Caki2 (cell line): ENCODE measurements around the gene IL15RA. TPM values are rescaled to one million over a fixed set of nuclear protein-coding genes. Genes with fewer than 3 reads are reported as not detected.
"Not testable (repeated sequence)": the region's sequence is repeated elsewhere in the genome, so short reads cannot be mapped to it uniquely, and the experiment has no call there.

Experiments used
- DNase-seq: peaks from one replicate; pipeline ENCODE4 v3.0.0-alpha.2; 2015; ENCODE audit warnings: low read depth
- in situ Hi-C: cut with HindIII; loops from 2 replicates; pipeline ENCODE4 v1.10.0; 2016; ENCODE audit warnings: low sequenced_read_pairs, low pct_unique_long_range_greater_than_20kb, mixed read lengths
- total RNA-seq: library from RNA; depleted of rRNA; stranded (reverse); fragments of >200 nt; shearing (Covaris generic); gene quantifications from 2 replicates; pipeline ENCODE4 v1.2.3, GENCODE V29; 2014; ENCODE audit warnings: low replicate concordance

IL15RA gene
- total RNA-seq, 1 experiment from 2014 or later, result 20.9 TPM

DNA sequence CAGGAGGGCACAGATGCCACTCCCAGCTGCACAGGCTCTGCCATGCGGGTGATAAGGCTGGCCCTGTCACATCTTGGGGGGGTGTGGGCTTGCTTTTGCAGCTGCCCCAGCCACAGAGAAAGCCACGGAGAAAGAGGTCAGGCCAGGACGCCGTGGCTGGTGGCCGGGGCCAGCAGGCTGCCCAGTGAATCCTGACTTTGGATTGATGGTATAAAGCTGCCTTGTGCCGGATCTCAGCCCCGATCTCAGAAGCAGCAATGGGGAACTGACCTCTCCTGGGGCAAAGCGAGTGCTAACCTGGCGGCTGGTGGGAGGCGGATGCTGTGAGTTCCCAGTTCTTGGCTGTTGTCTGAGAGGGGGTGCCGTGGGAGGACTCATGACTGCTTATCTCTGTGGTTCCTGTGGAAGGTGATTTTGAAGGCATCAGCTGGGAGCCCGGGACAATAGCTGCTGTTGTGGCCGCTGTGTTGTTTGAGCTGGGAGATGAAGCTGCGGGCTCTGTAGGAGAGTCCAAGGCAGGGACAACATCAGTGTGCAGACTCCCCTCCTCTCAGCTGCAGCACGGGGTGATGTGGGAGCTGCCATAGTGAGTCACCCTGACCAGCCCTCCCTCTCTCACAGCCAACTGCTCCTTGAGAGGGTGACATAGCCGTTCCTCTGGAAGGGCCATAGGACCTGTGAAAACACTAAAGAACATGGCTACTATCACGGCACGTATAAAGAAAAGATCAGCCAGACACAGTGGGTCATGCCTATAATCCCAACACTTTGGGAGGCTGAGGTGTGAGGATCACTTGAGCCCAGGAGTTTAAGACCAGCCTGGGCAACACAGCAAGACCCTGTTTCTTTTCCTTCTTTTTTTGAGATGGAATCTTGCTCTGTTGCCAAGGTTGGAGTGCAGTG is 17.0 kb downstream of the IL15RA start:
- DNase-seq, result no peak

DNA sequence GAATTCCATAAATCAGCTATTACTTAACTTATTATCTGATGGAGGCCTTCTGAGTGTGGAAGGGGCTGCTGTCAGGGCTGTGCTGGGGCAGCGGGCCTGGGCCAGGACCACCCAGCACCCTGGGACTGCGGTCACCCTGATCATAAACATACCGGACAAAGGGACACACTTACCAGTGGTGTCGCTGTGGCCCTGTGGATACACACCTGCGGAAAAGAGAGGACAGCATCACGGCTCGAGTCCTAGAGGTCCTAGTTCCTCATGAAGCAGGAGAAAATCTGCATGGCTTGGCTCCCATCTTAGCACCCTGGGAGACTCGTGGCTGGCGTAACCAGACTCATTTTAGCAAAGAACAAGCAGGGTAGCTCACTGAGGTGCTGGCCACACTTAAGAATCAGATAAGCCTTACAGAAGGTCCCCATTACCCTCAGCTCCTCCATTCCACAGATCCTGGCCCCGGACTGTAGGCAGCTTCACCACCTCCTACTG is 17.7 kb downstream of the IL15RA start:
- in situ Hi-C loops, result no loop called here

More for the DNA sequence above, 17.0 kb downstream of the IL15RA start:
- in situ Hi-C loops, result no loop called here

DNA sequence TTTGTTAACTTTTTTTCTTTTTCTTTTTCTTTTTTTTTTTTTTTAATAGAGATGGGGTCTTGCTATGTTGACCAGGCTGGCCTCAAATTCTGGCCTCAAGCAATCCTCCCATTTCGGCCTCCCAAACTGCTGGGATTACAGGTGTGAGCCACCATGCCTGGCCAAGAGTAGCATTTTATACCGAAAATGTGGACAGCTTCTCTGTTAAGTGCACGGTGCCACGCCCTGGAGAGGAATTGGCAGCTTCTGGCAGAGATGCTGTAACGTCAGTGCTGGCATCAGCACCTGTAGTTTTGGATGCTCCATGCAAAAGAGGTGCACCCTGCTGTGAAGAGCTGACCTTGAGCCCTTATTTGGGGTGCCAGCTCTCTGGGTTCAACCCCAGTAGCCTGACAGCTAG is 18.2 kb downstream of the IL15RA start:
- DNase-seq, result no peak
- in situ Hi-C loops, result no loop called here

More for the DNA sequence above, 17.7 kb downstream of the IL15RA start:
- DNase-seq, result no peak

DNA sequence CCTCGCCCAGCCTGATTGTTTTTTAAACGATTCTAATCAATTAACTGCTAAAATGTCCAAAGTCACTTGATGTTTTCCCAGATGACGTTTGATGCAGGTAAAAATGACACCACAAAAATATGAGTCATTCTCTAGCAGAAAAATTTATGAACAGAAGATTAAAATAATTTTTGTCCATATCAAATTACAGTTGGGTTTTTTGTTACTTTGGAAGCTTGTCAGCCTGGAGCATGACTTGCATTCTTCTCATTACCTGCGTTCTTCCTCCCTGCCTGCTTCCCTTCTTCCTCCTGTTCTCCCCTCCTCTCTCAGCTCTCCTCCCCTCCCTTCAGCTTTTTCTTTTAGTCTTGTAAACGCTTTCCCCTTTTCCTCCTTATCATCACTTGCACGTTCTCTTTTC is 18.7 kb downstream of the IL15RA start:
- DNase-seq, result no peak
- in situ Hi-C loops, result no loop called here

DNA sequence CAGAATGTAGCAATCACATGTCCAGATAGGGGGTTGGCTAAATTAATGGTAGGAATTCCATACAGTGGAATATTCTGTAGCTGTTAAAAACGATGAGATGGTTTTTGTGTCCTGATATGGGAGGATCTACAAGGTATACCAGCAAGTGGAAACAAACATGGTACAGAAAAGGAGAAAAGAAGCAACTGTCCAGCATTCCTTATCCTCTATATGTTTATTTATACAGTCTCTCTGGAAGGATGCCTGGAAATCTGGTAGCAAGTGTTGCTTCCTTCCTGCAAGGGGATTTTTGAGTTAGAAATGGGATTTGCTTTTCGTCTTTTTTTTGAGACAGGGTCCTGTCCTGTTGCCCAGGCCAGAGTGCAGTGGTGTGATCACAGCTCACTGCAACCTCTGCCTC is 19.3 kb downstream of the IL15RA start:
- no peak for DNase-seq
- in situ Hi-C loops, result no loop called here

DNA sequence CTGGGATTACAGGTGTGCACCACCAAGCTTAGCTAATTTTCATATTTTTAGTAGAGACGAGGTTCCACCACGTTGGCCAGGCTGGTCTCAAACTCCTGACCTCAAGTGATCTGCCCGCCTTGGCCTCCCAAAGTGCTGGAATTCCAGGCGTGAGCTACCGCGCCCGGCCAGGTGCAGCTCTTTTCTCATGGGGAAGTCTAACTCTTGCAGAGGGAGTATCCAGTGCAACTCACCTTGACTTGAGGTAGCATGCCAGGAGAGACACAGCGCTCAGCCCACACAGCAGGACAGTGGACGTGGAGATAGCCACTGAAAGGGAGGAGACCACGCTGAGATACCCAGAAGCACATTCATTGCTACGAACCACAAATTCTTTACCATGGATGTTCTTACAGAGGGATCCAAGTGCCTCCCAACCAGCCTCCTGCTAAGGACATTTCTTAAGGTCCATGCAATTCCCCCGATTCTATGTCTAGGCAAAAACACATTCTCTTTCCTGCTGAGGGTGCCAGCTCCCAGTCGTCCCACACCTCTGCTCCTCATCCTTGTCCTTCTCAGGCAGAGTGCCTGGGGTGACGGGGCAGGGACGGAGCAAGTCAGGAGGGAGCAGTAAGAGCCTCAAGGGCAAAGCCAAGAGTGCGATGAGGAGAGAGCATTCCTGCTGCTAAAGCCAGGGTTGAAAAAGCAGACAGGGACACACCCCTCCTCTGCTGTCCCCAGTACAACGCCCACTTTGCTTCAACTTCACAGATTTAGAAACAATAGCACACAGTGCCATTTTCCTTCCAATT is 21.0 kb downstream of the IL15RA start:
- no peak for DNase-seq
- in situ Hi-C loops, result no loop called here

DNA sequence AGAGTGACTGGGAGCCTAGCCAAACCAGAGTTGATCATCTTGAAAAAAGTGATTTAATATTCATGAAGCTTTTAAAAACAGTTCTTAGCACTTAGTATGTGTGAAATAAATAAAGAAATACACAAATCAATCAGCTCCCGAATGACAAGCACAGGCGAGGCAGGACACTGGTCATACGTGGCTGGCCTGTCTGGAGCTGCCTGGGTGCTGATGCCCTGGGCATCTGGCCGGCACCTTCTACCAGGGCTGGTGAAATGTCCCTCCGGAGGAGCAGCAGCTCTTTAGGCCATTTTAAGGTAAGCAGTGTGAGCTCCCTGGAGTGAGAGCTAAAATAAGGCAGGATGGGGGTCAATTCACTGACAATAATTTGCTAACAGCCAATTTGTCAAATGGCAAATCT is 23.7 kb downstream of the IL15RA start:
- DNase-seq, result no peak
- in situ Hi-C loops, result no loop called here

DNA sequence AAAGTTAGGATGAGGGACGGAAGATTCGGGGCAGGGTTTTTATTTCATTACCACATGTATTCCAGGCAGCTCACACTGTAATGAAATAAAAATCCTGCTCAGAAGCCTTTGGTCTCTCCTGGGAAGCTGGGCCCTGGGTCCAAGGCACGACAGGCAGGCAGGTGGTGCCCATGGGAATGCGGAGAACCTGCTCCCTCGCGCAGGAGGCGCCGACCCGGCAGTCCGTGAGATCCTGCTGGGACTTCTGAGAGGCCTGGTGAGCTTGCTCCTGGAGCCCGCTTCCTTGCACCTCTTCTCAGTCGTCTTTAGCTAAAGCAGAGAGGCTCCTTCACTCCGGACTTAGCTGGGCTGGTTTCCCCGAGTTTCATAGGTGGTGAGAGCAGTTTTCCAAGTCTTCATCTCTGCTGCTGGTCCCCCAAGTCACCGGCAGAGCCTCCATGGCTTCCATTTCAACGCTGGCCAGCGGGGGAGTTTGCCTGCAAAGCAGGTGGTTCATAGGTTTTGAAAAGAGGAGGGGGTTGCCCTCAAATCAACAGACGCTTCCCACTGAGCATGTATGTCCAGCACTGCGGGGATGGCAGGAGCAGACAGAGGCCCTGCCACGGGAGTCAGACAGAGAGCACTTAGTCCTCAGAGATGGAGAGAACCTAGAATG is 24.5 kb downstream of the IL15RA start:
- DNase-seq, result no peak
- in situ Hi-C loops, result no loop called here

DNA sequence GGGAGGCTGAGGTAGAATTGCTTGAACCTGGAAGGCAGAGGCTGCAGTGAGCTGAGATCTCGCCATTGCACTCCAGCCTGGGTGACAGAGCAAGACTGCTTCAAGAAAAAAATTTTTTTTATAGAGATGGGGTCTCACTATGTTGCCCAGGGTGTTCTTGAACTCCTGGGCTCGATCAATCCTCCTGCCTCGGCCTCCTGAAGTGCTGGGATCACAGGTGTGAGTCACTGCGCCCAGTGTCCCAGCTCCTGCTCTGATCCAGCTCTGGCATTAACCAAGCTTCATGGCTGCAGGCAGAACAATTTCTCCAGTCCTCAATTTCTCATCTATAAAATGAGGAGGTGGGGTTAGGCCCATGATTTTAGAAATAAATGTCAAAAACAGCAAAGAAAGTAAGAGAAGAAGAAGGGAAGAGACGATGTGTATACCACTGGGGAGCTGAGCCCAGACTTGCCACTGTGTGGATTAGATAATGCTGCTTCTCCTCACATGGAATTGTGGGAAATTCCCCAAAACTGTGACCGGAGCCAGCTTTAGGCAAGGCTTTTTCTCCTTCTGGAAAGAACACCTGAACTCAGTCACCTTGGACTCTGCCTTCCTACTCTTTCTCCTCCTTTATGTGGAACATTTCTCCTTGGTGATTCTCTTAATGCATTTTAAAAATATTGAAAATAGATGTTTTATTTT is 25.5 kb downstream of the IL15RA start:
- in situ Hi-C loops, result no loop called here
- DNase-seq, result no peak

DNA sequence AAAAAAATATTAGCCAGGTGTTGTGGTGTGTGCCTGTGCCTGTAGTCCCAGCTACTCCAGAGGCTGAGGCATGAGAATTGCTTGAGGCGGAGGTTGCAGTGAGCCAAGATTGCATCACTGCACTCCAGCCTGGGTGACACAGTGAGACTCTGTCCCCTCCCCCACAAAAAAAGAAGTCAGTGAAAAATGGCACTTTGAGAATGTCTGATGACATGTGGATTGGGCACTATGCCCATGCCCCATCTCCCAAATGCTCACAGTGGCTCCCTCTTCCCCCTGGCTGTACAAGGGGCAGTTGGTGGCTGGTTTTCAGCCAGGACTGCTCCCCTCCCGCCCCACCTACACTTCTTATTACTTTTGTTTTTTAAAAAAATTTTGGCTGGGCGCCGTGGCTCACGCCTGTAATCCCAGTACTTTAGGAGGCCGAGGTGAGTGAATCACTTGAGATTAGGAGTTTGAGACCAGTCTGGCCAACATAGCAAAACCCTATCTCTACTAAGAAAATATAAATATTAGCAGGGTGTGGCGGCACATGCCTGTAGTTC is 26.1 kb downstream of the IL15RA start:
- DNase-seq, result peak; percentile 28
- in situ Hi-C loops, result no loop called here

DNA sequence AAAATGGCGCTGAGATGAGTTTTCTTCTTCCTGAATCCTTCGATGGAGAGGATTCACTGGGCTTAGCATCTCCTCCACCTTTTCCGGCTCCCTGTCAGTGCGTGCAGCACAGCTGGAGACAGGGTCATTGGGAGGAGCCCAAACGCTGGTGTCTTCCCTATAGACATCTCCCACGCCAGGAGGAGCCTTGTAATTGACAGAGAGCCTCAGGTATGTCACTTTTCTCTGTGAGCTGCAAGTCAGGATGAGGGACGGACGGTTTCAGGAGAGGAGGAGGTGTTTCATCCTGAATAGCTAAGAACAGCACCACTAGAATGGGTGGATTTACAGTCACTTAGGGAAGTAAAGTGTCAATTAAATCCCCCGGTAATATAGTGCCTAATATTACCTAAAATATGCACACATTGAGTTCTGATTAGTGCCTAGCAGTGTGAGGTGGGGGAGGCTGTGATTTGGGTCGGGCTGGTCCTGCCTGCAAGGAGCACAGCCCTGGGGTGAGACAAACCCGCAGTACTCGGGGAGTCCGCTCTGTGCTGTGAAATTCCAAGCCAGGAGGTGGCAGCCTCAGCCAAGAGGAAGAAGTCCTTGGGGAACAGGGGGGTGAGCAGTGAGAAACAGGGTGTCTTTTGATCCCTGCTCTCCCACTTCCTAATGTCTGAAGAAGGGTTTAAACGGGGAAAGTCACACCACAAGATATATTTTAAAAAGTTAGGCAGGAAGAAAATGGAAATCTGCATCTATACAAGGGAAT is 28.2 kb downstream of the IL15RA start:
- DNase-seq, result no peak
- in situ Hi-C loops, result no loop called here

DNA sequence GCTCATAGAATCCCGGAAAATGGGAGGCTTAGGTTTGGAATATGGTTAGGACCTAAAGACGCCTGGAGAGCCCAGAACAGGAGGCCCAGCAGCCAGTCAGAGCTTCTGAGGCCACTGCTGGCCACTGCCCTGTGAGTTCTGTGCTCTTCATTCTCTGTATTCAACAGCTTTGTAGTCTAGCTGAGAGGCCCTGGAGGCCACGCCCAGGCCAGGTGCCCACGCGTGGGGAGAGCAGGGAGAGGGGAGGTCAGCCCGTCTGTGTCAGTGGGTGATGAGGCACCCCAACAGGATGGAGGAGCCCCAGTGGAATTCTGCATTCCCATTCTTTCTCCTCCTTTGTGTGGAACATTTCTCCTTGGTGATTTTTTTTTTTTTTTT is 29.1 kb downstream of the IL15RA start:
- in situ Hi-C loops, result no loop called here
- no peak for DNase-seq

DNA sequence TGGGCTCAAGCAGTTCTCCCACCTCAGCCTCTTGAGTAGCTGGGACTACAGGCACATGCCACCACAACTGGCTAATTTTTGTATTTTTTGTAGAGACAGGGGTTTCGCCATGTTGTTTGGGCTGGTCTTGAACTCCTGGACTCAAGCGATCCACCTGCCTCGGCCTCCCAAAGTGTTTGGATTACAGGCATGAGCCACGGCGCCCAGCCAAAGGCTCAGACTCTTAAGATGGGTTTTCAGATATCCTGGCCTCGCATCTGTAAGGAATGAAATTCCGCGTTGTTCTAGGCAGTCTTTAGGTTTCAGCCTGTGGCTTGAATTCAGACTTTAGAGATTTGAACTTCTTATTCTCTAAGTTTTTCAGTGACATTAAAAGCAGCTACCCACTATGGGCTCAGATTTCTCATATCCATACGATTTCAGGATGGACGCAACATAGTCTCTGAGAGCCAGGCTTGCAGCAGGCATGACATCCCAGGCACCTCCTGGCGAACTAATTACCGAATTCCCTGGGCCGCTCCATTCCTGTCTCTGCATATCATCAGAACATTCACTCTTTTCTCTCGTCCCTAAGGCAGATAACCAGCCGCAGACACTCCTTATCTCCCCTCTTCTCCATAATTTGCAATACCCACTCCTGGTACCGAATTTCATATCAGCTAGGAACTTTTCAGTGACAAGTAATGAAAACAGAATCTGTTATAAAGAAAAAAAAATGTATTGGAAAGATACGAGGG is 29.7 kb downstream of the IL15RA start:
- in situ Hi-C loops, result no loop called here
- DNase-seq, result no peak

DNA sequence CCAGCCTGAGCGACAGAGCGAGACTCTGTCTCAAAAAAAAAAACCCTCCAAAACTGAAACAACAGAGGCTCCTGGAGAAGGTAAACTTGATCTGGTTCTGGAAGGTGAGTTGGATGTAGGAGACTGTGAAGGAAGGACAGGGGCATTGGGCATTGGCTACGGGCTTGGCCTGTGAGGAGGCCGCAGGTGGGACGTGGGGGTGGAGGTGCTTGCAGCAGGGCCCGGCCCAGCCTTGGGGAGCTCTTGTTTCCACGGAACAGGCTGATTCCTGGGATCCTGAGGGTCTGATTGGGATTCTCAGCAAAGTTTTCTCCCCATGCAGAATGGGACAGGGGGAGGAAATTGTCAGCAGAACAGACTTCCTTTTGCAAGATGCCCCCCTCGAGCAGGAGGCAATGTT is 30.6 kb downstream of the IL15RA start:
- no peak for DNase-seq
- in situ Hi-C loops, result no loop called here

DNA sequence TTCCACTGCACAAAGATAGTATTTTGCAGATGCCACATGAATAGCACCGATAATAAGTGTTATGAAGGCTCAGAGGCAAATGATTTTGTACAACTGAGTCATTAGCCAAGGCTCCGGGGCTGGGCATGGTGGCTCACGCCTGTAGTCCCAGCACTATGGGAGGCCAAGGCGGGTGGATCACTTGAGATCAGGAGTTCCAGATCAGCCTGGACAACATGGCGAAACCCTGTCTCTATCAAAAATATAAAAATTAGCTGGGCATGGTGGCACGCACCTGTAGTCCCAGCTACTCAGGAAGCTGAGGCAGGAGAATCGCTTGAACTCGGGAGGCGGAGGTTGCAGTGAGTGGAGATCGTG is 30.9 kb downstream of the IL15RA start:
- DNase-seq, in situ Hi-C loops: not testable (repeated sequence)

DNA sequence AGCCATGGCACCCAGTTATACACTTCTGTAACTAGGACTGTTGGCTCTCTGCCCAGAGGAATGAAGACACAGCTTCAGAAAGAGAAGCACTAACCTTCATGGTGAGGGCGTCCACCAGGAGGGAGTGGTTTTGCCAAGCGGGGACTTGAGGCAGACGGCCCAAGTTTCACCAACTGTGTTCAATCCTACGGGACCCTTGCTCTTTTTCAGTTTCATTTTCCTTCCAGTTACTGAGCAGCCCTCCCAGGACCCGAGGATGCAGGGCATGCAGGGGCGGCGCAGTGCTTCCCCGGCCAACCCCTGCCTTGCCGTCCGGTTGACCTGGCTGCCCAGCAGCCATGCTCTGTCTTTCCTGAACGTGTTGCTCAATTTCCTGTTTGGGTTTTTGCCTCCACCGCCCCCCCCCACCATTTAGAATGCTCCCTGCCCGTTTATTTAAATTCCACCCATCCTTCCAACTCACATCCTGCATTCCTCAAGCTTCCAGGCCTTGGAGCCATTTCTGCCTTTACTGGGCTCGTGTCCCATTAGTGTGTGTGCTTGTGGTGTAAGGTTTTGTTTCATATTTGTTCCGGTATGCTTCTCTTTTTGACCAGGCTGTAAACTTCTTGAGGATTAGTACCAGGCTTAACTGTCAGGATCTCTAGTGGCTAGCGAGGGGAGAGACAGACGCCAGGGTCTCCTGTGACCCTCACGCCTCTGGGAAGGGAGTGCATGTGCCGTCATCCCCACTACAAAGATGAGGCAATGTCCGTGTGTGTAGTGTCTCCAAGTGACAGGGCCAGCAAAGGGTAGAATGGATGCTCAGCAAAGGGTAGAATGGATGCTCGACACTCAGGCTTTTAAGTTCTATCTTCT is 31.6 kb downstream of the IL15RA start:
- in situ Hi-C loops, result no loop called here

More for the DNA sequence above, 31.6 kb downstream of the IL15RA start:
- DNase-seq, result no peak
